Fibroblast of mammary gland (primary cell): ENCODE results near the gene PSD2.

Source experiments
- DNase-seq: peaks from one replicate; pipeline ENCODE4 v3.0.0-alpha.2; 2010; ENCODE audit warnings: low read depth
- H3K4me3 ChIP-seq: 2 replicates; pipeline ENCODE4 v1.5.1; 2011; ENCODE audit warnings: low read depth, mild to moderate bottlenecking, low read length, moderate library complexity; ENCODE audit not compliant: control insufficient read depth
- TF ChIP-seq, protein P1 (sequence below): conservative IDR thresholded peaks from 2 replicates; pipeline ENCODE4 v1.5.1; 2011; ENCODE audit warnings: low read depth, low read length, inconsistent platforms; ENCODE audit not compliant: control insufficient read depth, insufficient read depth

Gene PSD2

DNA sequence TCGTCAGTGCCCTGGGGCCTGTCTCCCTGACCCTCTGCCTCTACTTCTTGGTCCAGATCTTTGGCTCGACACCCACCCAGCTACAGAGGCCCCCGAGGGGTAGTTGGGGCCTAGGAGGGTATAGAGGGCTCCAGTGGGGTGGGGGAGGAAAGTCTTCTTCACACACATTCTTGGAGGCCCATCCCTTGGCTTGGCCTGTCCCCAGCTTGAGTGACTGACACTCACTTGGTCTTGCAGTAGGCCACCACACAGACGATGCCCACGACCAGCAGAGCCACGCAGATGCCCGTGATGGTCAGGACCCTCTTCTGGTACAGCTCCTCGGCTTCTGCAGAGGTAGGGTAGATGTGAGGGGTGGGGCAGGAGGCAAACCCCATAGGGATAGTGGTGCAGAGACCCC lies 59.8 kb downstream of the PSD2 start:
- DNase-seq: no peak
- TF ChIP-seq, protein P1, sequence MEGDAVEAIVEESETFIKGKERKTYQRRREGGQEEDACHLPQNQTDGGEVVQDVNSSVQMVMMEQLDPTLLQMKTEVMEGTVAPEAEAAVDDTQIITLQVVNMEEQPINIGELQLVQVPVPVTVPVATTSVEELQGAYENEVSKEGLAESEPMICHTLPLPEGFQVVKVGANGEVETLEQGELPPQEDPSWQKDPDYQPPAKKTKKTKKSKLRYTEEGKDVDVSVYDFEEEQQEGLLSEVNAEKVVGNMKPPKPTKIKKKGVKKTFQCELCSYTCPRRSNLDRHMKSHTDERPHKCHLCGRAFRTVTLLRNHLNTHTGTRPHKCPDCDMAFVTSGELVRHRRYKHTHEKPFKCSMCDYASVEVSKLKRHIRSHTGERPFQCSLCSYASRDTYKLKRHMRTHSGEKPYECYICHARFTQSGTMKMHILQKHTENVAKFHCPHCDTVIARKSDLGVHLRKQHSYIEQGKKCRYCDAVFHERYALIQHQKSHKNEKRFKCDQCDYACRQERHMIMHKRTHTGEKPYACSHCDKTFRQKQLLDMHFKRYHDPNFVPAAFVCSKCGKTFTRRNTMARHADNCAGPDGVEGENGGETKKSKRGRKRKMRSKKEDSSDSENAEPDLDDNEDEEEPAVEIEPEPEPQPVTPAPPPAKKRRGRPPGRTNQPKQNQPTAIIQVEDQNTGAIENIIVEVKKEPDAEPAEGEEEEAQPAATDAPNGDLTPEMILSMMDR: no peak

DNA sequence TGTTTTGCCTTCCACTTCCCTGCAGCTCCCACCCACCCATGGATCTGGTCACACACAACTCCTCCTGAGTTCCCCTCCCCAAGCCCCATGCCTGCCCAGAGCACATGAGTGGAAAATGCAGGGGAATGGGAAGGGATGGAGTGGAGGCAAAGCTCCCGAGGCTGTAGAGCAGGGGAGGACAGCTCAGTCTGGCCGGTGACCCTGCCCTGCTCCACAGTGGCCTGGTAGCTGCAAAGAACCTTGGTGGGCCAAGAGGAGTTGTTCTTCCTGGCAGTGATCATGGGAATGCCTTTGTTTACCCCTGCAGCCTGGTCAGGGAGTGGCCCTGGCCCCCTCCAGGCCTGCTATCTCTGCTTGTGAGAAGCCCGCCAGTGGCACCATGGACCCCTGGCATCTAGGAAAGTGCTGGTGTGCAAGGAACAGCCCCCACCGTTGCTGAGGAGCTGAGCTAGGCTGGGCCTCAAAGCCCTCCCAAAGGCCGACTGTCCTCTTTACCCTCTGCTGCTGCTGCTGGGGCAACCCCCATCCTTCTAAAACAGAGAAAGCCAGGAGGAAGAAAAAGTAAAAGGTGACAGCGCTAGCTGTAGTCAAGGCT lies 60.4 kb downstream of the PSD2 start:
- H3K4me3 ChIP-seq: no peak overlapping the region
- no peak for DNase-seq
- TF ChIP-seq, protein P1: no peak

More for the DNA sequence above, 59.8 kb downstream of the PSD2 start:
- no peak overlapping the region for H3K4me3 ChIP-seq

DNA sequence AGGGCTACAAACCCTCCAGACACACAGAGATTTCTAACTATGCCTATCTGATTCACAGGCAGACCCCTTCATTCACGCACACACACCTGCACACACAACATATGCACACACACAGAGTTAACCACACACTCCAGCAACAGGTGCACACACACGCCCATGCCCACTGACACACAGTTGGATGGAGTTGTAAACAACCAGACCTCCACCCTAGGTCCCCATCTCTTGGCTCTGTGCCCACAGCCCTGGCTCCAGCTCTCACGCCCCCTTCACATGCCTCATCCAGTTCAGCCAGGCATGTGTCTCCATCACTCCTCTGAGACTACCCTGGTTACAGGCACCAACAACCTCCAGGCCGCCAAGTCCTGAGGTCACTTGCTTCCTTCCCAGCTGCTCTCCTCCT lies 61.1 kb downstream of the PSD2 start:
- TF ChIP-seq, protein P1: no peak
- DNase-seq: no peak
- H3K4me3 ChIP-seq: no peak overlapping the region

DNA sequence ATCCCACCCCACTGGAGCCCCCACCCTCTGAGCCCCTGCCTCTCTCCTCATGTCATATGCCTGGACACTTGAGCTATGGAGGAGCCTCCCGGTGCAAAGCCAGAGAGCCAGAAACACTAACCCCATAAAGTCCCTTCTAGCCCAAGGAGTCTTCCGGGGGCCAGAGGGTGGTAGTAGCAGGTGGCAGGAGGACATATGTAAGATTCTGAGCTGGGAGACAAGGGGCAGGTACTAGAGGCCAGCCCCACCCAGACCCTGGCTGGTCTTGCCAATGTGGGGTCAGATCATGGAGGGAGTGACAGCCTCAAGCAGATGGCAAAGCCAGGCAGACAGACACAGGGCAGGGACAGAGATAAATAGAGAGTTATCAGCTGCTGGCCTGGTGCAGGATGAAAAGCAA lies 63.4 kb downstream of the PSD2 start:
- H3K4me3 ChIP-seq: no peak overlapping the region

DNA sequence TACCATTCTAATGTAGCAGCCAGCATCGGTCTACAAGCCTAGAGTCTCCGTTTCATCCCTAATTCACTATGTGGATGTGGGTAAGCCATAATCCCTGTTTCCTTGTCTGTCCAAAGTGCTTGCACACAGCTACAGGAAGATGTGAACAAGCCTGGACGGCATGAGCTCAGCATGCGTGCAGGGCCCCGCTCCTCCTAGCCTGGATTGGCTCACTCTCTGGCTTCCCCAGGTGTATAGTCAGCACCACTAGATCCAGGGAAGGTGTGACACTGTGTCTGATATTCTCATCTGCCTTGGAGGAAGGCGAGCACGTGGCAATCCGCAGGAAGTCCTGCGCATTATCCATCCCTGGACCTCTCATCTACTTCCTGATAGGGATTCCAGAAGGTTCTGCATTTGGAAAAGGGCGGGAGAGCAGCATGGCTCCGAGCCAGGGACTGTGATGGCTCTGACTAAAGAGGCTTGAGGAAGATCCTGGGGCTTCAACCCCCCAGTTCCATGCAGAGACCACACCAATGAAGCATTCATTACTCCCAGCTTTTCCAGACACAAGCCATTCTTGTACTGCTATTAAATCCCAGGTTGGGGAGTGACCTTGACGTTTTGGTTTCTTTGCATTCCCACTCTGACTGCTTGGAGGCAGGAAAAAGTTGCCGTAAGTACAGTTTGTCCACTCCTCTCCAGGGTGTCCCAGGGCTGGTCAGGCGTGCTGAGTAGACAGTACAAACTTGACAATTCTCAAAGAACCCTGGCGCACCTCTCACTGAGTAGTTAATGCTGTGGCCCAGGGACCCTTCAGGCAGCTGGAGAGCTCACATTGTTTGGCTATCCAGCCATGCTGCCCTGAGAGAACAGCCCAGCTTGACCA lies 65.6 kb downstream of the PSD2 start:
- DNase-seq: no peak

More for the DNA sequence above, 63.4 kb downstream of the PSD2 start:
- TF ChIP-seq, protein P1: no peak
- no peak for DNase-seq

DNA sequence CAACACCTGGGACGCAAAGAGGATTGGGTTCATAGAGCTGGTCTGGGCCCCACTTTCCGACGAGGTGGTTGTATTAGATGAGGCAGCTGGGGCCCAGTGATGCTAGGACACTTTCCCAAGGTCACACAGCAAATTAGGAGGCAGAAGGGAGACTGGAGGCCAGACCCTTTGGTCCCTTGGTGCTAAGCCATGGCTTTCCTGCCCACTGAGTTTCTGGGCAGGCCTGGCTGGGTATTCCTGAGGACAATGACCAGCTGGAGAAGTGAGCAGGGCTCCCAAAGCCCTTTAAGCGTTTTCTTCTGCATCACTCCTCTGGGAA lies 66.2 kb downstream of the PSD2 start:
- no peak overlapping the region for H3K4me3 ChIP-seq
- TF ChIP-seq, protein P1: no peak
- DNase-seq: no peak

More for the DNA sequence above, 65.6 kb downstream of the PSD2 start:
- TF ChIP-seq, protein P1: no peak
- H3K4me3 ChIP-seq: no peak overlapping the region
